Measurements from ENCODE around the gene RAB3B. TPM values are rescaled to one million over a fixed set of nuclear protein-coding genes. Genes with fewer than 3 reads are reported as not detected.

Gene RAB3B
- total and polyA plus RNA-seq, 11 donors: 0.02 to 0.14 (median 0.11) TPM; not detected in 8

DNA sequence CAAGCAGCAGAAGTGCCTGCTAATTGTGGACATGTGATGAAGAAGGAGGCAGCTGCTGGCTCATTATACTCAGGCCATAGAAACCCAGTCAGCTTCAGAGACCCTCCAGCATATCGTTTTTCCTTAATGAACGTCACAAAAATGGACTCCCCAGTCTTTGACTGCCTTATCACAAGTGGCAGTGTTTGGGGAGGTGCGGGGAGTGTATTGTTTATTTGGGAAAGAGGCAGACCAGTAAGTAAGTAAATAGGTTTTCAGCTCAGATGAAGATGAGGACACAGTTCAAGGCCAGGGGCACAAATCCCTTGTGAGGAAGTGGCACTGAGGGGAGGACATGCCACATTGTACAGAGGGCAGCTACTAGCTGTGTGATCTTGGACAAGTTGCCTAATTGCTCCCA is 68.5 kb downstream of the RAB3B start:
- no peaks in the 10 kb centered on the region for H3K4me1 ChIP-seq
- H3K36me3 ChIP-seq: no peaks in the 10 kb centered on the region
- DNase-seq: no peak
- H3K27ac ChIP-seq: no peak overlapping the region
- H3K4me3 ChIP-seq: no peak overlapping the region
- no peaks in the 10 kb centered on the region for H3K9me3 ChIP-seq
- TF ChIP-seq CTCF (IDR thresholded peaks at IDR 0.05) (no peak), POLR2A (IDR thresholded peaks at IDR 0.05) (no peak)
- 54 to 72% (median 71%) methylated on average over 3 of the region's 3 CpGs for WGBS, 4 donors
- ATAC-seq: no peak
- intact Hi-C loops (cut with DNase I): no loop called here
- peaks cover 0 to 34% (median 5%) of the 10 kb centered on the region in 9 donors for H3K27me3 ChIP-seq

DNA sequence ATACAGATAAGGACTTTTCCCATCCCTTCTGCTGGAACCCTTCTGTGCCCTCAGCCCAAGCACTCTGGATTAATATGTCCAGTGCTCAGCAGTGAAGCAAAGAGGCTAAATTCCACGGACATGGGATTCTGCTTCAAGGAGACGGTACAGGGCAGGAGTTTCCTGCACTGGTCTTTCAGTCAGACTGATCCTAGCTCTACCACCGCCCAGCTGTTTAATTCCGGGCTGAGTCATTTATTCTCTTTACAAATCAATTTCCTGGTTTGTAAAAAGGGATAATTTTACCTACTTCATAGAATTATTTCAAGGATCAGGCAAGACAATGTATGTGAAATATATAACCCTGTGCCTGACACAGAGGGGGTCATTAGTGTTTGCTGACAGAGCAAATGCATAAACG is 70.4 kb downstream of the RAB3B start:
- H3K27me3 ChIP-seq: peaks cover 0 to 41% (median 7%) of the 10 kb centered on the region in 9 donors
- 62 to 75% (median 68%) methylated on average over 5 of the region's 5 CpGs for WGBS, 4 donors
- H3K4me1 ChIP-seq: no peaks in the 10 kb centered on the region
- TF ChIP-seq POLR2A (IDR thresholded peaks at IDR 0.05) (no peak), CTCF (IDR thresholded peaks at IDR 0.05) (no peak)
- no peaks in the 10 kb centered on the region for H3K36me3 ChIP-seq
- intact Hi-C loops (cut with DNase I): no loop called here
- no peak overlapping the region for H3K27ac ChIP-seq
- DNase-seq: no peak
- H3K9me3 ChIP-seq: no peaks in the 10 kb centered on the region
- no peak overlapping the region for H3K4me3 ChIP-seq
- no peak for ATAC-seq

DNA sequence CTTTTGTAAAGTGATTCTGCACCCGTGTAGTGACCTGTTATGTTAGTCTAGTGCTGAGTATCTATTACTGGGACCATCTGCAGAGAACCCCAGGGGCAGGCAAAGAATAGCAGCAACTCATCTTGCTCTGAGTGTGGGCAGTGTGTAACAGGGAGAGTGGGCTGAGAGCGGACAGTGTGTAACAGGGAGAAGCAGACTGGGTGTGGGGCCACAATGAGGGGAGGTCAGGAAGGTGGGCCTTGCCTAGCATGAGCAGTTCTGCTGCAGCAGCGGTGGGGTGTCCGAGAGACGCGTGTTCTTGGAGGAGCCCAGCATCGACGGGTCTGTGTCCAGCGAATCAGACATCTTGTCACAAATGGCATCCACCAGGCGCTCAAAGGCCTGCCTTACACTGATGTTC is 70.8 kb downstream of the RAB3B start:
- Histone ChIP-seq H3K27ac (no peak overlapping the region), H3K27me3 (peaks cover 0 to 41% (median 7%) of the 10 kb centered on the region in 9 donors)
- TF ChIP-seq POLR2A (IDR thresholded peaks at IDR 0.05) (no peak), CTCF (IDR thresholded peaks at IDR 0.05) (no peak)

GRCh38 chr1:51916587-51917405 is 73.7 kb downstream of the RAB3B start:
- H3K9me3 ChIP-seq: no peaks in the 10 kb centered on the region
- intact Hi-C loops (cut with DNase I): no loop called here
- TF ChIP-seq POLR2A (IDR thresholded peaks at IDR 0.05): no peak
- TF ChIP-seq CTCF (IDR thresholded peaks at IDR 0.05): no peak
- H3K27ac ChIP-seq: no peak overlapping the region
- ATAC-seq (no peak), DNase-seq (no peak)
- peaks cover 0 to 34% (median 3%) of the 10 kb centered on the region in 9 donors for H3K27me3 ChIP-seq
- H3K36me3 ChIP-seq: no peaks in the 10 kb centered on the region
- H3K4me3 ChIP-seq: no peak overlapping the region
- no peaks in the 10 kb centered on the region for H3K4me1 ChIP-seq
- 81 to 82% (median 81%) methylated on average over 5 of the region's 5 CpGs for WGBS, 4 donors

More for the DNA sequence above, 70.8 kb downstream of the RAB3B start:
- WGBS, 4 donors: 82 to 90% (median 85%) methylated on average over 10 of the region's 10 CpGs
- H3K9me3 ChIP-seq: no peaks in the 10 kb centered on the region
- H3K4me1 ChIP-seq: no peaks in the 10 kb centered on the region
- H3K4me3 ChIP-seq: no peak overlapping the region
- DNase-seq (no peak), ATAC-seq (no peak)
- intact Hi-C loops (cut with DNase I): no loop called here
- no peaks in the 10 kb centered on the region for H3K36me3 ChIP-seq

Data from heart left ventricle (tissue), 16 donors.